BJ (cell line): ENCODE data around the gene PEX26. TPM values are rescaled to one million over a fixed set of nuclear protein-coding genes. Genes with fewer than 3 reads are reported as not detected.

Source experiments
- CTCF ChIA-PET: fragments of 350-600 bp; formaldehyde crosslinking; extraction: SDS; loops from one replicate; lab custom pipeline; 2021; ENCODE audit warnings: antibody characterized with exemption, inconsistent platforms; lab: Yijun Ruan, JAX
- POLR2A ChIA-PET: fragments of 300-600 bp; sonication (Branson Sonifier 250); formaldehyde crosslinking; extraction: SDS; loops from one replicate; lab custom pipeline; 2021; ENCODE audit warnings: antibody characterized with exemption; lab: Charles Lee
- DNase-seq: peaks from one replicate; pipeline ENCODE4 v3.0.0-alpha.2; 2011; ENCODE audit warnings: low read depth
- H3K27me3 ChIP-seq: 2 replicates; pipeline ENCODE4 v1.6.0; 2011; ENCODE audit warnings: low read length; ENCODE audit not compliant: control insufficient read depth, insufficient read depth
- H3K36me3 ChIP-seq: 2 replicates; pipeline ENCODE4 v1.5.1; 2011; ENCODE audit warnings: low read length; ENCODE audit not compliant: control insufficient read depth, insufficient read depth
- H3K4me3 ChIP-seq: 2 replicates; pipeline ENCODE4 v1.5.1; 2011; ENCODE audit warnings: low read depth, mild to moderate bottlenecking, control low read depth, low read length
- CTCF ChIP-seq: IDR thresholded peaks from 2 replicates; pipeline ENCODE4 v1.5.1; 2011; ENCODE audit warnings: low read depth, mild to moderate bottlenecking, control low read depth, inconsistent platforms, low read length, moderate library complexity; ENCODE audit not compliant: insufficient read depth
- polyA plus RNA-seq: library from polyadenylated mRNA; depleted of rRNA; stranded (reverse); fragments of >200 nt; gene quantifications from 2 replicates; pipeline ENCODE4 v1.2.3, GENCODE V29; 2011

PEX26 gene
- polyA plus RNA-seq, 1 experiment, result 30.6 TPM

GRCh38 chr22:18064636-18065035 lies 13.2 kb upstream of the PEX26 start:
- TF ChIP-seq CTCF, result no peak
- POLR2A ChIA-PET, result no interaction called here
- Histone ChIP-seq H3K27me3 (no peaks in the 10 kb centered on the region), H3K36me3 (no peaks in the 10 kb centered on the region), H3K4me3 (no peak overlapping the region)
- DNase-seq, result no peak
- CTCF ChIA-PET, result interaction anchor here (1.2 to 2.7 kb wide), 2 partner anchors 12 to 235 kb away, joined by 6 to 17 read pairs; no protein-coding TSS in a partner anchor

- no peak for DNase-seq
- CTCF ChIA-PET, result interaction anchor here (1.2 to 2.7 kb wide), 2 partner anchors 11 to 236 kb away, joined by 6 to 17 read pairs; no protein-coding TSS in a partner anchor
- no peak overlapping the region for H3K4me3 ChIP-seq
- no peaks in the 10 kb centered on the region for H3K27me3 ChIP-seq
- no peaks in the 10 kb centered on the region for H3K36me3 ChIP-seq
- POLR2A ChIA-PET, result no interaction called here
- TF ChIP-seq CTCF, result no peak
Observed at GRCh38 chr22:18065256-18065655, 12.5 kb upstream of the PEX26 start.

GRCh38 chr22:18066181-18066859 lies 11.5 kb upstream of the PEX26 start:
- ChIA-PET CTCF (interaction anchor here (0.5 to 2.7 kb wide), 3 partner anchors 10 to 237 kb away, joined by 3 to 17 read pairs (median 6); no protein-coding TSS in a partner anchor), POLR2A (no interaction called here)
- Histone ChIP-seq H3K4me3 (no peak overlapping the region), H3K36me3 (no peaks in the 10 kb centered on the region), H3K27me3 (no peaks in the 10 kb centered on the region)
- TF ChIP-seq CTCF, result no peak
- no peak for DNase-seq

GRCh38 chr22:18067121-18067520 lies 10.7 kb upstream of the PEX26 start:
- CTCF ChIA-PET, result interaction anchor here (1.5 kb wide), 1 partner anchor 38 kb away, joined by 3 read pairs; no protein-coding TSS in a partner anchor
- no peaks in the 10 kb centered on the region for H3K27me3 ChIP-seq
- H3K4me3 ChIP-seq, result no peak overlapping the region
- POLR2A ChIA-PET, result no interaction called here
- DNase-seq, result no peak
- H3K36me3 ChIP-seq, result no peaks in the 10 kb centered on the region
- TF ChIP-seq CTCF, result no peak

GRCh38 chr22:18067548-18068341 lies 10.0 kb upstream of the PEX26 start:
- no peak for DNase-seq
- TF ChIP-seq CTCF, result no peak
- Histone ChIP-seq H3K27me3 (no peaks in the 10 kb centered on the region), H3K36me3 (no peaks in the 10 kb centered on the region), H3K4me3 (no peak overlapping the region)
- ChIA-PET CTCF (interaction anchor here (0.6 to 2.8 kb wide), 5 partner anchors 8 to 238 kb away, joined by 3 to 26 read pairs (median 3); no protein-coding TSS in a partner anchor), POLR2A (no interaction called here)
